Bronchial epithelial cell (primary cell): ENCODE data around the gene OSBPL8. TPM values are rescaled to one million over a fixed set of nuclear protein-coding genes. Genes with fewer than 3 reads are reported as not detected.
A peak's percentile ranks its signal among the peaks of the same experiment; 100 is the strongest.

Source experiments
- DNase-seq: peaks from one replicate; pipeline ENCODE4 v3.0.0-alpha.2; 2010; ENCODE audit warnings: low read depth
- FAIRE-seq: peaks from 2 replicates; lab custom pipeline; 2011; peaks lifted over from hg19 to GRCh38; lab: Jason Lieb, UNC
- H3K27me3 ChIP-seq: 2 replicates; pipeline ENCODE4 v1.5.1; 2011; ENCODE audit warnings: low read length; ENCODE audit not compliant: control insufficient read depth, insufficient read depth
- H3K36me3 ChIP-seq: 2 replicates; pipeline ENCODE4 v1.5.1; 2011; ENCODE audit warnings: low read length; ENCODE audit not compliant: control insufficient read depth, insufficient read depth
- H3K4me3 ChIP-seq: 2 replicates; pipeline ENCODE4 v1.5.1; 2011; ENCODE audit warnings: mild to moderate bottlenecking, low read depth, low read length, control low read depth
- CTCF ChIP-seq: IDR thresholded peaks from 2 replicates; pipeline ENCODE4 v1.5.1; 2011; ENCODE audit warnings: mild to moderate bottlenecking, moderate library complexity, low read length, control low read depth, inconsistent platforms; ENCODE audit not compliant: insufficient read depth, severe bottlenecking
- total RNA-seq: library from RNA; depleted of rRNA; stranded (reverse); fragments of >200 nt; gene quantifications from 2 replicates; pipeline ENCODE4 v1.2.1, GENCODE V29; 2014

The OSBPL8 gene
- 63.7 and 80.0 TPM in 2 replicates for total RNA-seq

- TF ChIP-seq CTCF: peak; percentile 19
- peak; percentile 72 for DNase-seq
- Histone ChIP-seq H3K36me3 (no peaks in the 10 kb centered on the region), H3K4me3 (peak within 1 kb of the TSS; percentile 65), H3K27me3 (no peaks in the 10 kb centered on the region)
- FAIRE-seq: no peak
Observed at GRCh38 chr12:76559400-76560085, at the start of gene OSBPL8. Gene OSBPL8, minus strand, starts transcription at chr12:76559771. Its CDS starts 72,220 bp downstream, at chr12:76487551.

- TF ChIP-seq CTCF: no peak
- no peak for FAIRE-seq
- no peak overlapping the region for H3K4me3 ChIP-seq
- DNase-seq: peak; percentile 10
- no peaks in the 10 kb centered on the region for H3K27me3 ChIP-seq
- no peaks in the 10 kb centered on the region for H3K36me3 ChIP-seq
Observed at GRCh38 chr12:76608070-76608469, 48.5 kb upstream of the OSBPL8 start.

GRCh38 chr12:76595056-76595455 is 35.5 kb upstream of the OSBPL8 start:
- FAIRE-seq (no peak), DNase-seq (no peak)
- H3K27me3 ChIP-seq: no peaks in the 10 kb centered on the region
- no peaks in the 10 kb centered on the region for H3K36me3 ChIP-seq
- TF ChIP-seq CTCF: no peak
- no peak overlapping the region for H3K4me3 ChIP-seq

GRCh38 chr12:76591476-76591875 is 31.9 kb upstream of the OSBPL8 start:
- no peak for TF ChIP-seq CTCF
- DNase-seq: peak; percentile 22
- H3K36me3 ChIP-seq: no peaks in the 10 kb centered on the region
- no peak for FAIRE-seq
- no peak overlapping the region for H3K4me3 ChIP-seq
- no peaks in the 10 kb centered on the region for H3K27me3 ChIP-seq

GRCh38 chr12:76590131-76590530 is 30.6 kb upstream of the OSBPL8 start:
- FAIRE-seq: no peak
- Histone ChIP-seq H3K4me3 (no peak overlapping the region), H3K36me3 (no peaks in the 10 kb centered on the region), H3K27me3 (no peaks in the 10 kb centered on the region)
- no peak for TF ChIP-seq CTCF
- DNase-seq: no peak
